Right lobe of liver (tissue), 6 donors: ENCODE results near the gene EDC3. TPM values are rescaled to one million over a fixed set of nuclear protein-coding genes. Genes with fewer than 3 reads are reported as not detected.
"Not testable (repeated sequence)": the region's sequence is repeated elsewhere in the genome, so short reads cannot be mapped to it uniquely, and the experiment has no call there.

ENCODE experiments used
- ATAC-seq, 4 donors: fragments of 200-7000 bp; cut with Tn5 transposase; one replicate each; pipeline ENCODE4 v1.9.1; 2020; ENCODE audit warnings: mild to moderate bottlenecking in 4 of 4, moderate library complexity in 4 of 4
- DNase-seq, 3 donors: peaks; one replicate each; pipeline ENCODE4 v3.0.0-alpha.2; 2020
- H3K27ac ChIP-seq, 3 donors: fragments of 200-600 bp; one replicate each; pipeline ENCODE4 v1.8.0; 2022
- H3K27me3 ChIP-seq, 2 donors: fragments of 200-600 bp; one replicate each; pipeline ENCODE4 v1.8.0; 2022
- H3K36me3 ChIP-seq, 4 donors: fragments of 200-600 bp; sonication (generic) in 1 of 4; one replicate each; pipeline versions ENCODE4 v1.5.1 to v1.8.0; 2017 to 2022; ENCODE audit warnings: control low read depth in 1 of 4
- H3K4me1 ChIP-seq, 4 donors: fragments of 200-600 bp; sonication (generic) in 1 of 4; one replicate each; pipeline versions ENCODE4 v1.5.1 to v1.8.0; 2017 to 2022; ENCODE audit warnings: control low read depth in 1 of 4
- H3K4me3 ChIP-seq, 3 donors: fragments of 200-600 bp; one replicate each; pipeline ENCODE4 v1.8.0; 2022
- H3K9me3 ChIP-seq, 4 donors: fragments of 200-600 bp; sonication (generic) in 1 of 4; one replicate each; pipeline versions ENCODE4 v1.5.1 to v1.8.0; 2017 to 2022; ENCODE audit warnings: control low read depth in 1 of 4
- CTCF ChIP-seq, 4 donors: fragments of 200-600 bp in 3 of 4; fragments of 450-650 bp in 1 of 4; IDR thresholded peaks; one replicate each; pipeline versions ENCODE4 v1.5.1 to v1.8.0; 2016 to 2022; ENCODE audit warnings: antibody characterized with exemption in 4 of 4, mild to moderate bottlenecking in 2 of 4
- POLR2A ChIP-seq: fragments of 450-650 bp; IDR thresholded peaks from one replicate; pipeline ENCODE4 v1.6.1; 2017; ENCODE audit warnings: antibody characterized with exemption, mild to moderate bottlenecking
- WGBS: methylation state at CpG from one replicate; pipeline ENCODE4 v1.1.6; 2018; ENCODE audit warnings: low coverage, low lambda C conversion rate; ENCODE audit not compliant: insufficient coverage; ENCODE audit errors: missing lambda C conversion rate; 5-methylcytosine and 5-hydroxymethylcytosine counted together
- intact Hi-C, 2 donors: fragments of 100-400 bp; cut with DNase I; formaldehyde crosslinking; loops; one replicate each; pipeline versions ENCODE4 v1.11.2 to v1.14.1; 2022
- total RNA-seq, 6 experiments: library from RNA; depleted of rRNA in 2 of 6; stranded (reverse); fragments of >200 nt in 2 of 6; fragmentation: NEBNext Ultra II Directional in 3 of 6; extraction: Animal tissue kit (Norgen Biotek cat#: 25700) in 3 of 6; gene quantifications; one replicate each; pipeline versions ENCODE4 v1.1.0 to v1.2.4, GENCODE V29; 2016 to 2023
- donor health status: DM: no; HTN: yes; CAD: no.
- donor health status: DM: no; HTN: no; CAD: no.
- donor health status: DM: no; HTN: no; CAD: no.
- donor health status: DM: no; HTN: yes; CAD: no.
- donor health status: DM: no; HTN: yes; CAD: no.

The EDC3 gene
- total RNA-seq, 6 experiments from 2014 or later: 10.9 to 16.2 (median 11.8) TPM

- no peak for ATAC-seq
- peak overlapping the region in 2 of 3 donors; percentile 92 to 93 for H3K27ac ChIP-seq
Measured at GRCh38 chr15:74599156-74599555, 96.7 kb downstream of the EDC3 start.

GRCh38 chr15:74598126-74598842 is 97.5 kb downstream of the EDC3 start:
- DNase-seq (peak; percentile 97 to 98 (median 97)), ATAC-seq (peak; percentile 97 to 98 (median 98))
- intact Hi-C loops: no loop called here
- H3K27me3 ChIP-seq: no peaks in the 10 kb centered on the region
- peak overlapping the region; percentile 50 to 68 (median 66) for H3K4me3 ChIP-seq
- no peaks in the 10 kb centered on the region for H3K36me3 ChIP-seq
- H3K4me1 ChIP-seq: peaks cover 0 to 10% (median 0%) of the 10 kb centered on the region in 4 donors
- TF ChIP-seq CTCF (IDR thresholded peaks at IDR 0.05) (no peak), POLR2A (no peak)
- H3K27ac ChIP-seq: peak overlapping the region; percentile 79 to 93 (median 92)
- no peaks in the 10 kb centered on the region for H3K9me3 ChIP-seq
- WGBS: 2% methylated on average over 19 of the region's 26 CpGs

More at GRCh38 chr15:74599156-74599555, 96.7 kb downstream of the EDC3 start:
- no peaks in the 10 kb centered on the region for H3K27me3 ChIP-seq
- H3K36me3 ChIP-seq: no peaks in the 10 kb centered on the region
- no peaks in the 10 kb centered on the region for H3K9me3 ChIP-seq
- H3K4me3 ChIP-seq: peak overlapping the region; percentile 50 to 68 (median 66)
- TF ChIP-seq POLR2A (no peak), CTCF (IDR thresholded peaks at IDR 0.05) (no peak)
- intact Hi-C loops: no loop called here
- WGBS: 87% methylated on average over 7 of the region's 15 CpGs
- DNase-seq: peak in 1 of 3 donors; percentile 53
- peaks cover 0 to 10% (median 0%) of the 10 kb centered on the region in 4 donors for H3K4me1 ChIP-seq

- peaks cover 0 to 10% (median 0%) of the 10 kb centered on the region in 4 donors for H3K4me1 ChIP-seq
- peak in 1 of 3 donors; percentile 39 for DNase-seq
- H3K27me3 ChIP-seq, intact Hi-C loops, H3K4me3 ChIP-seq, H3K27ac ChIP-seq, ATAC-seq, H3K36me3 ChIP-seq, H3K9me3 ChIP-seq: not testable (repeated sequence)
- no CpG with 5 or more reads among the region's 16 CpGs for WGBS
Measured at GRCh38 chr15:74597146-74597705, 98.6 kb downstream of the EDC3 start.

GRCh38 chr15:74596736-74597135 is 99.1 kb downstream of the EDC3 start:
- H3K9me3 ChIP-seq, H3K27ac ChIP-seq, H3K27me3 ChIP-seq, H3K36me3 ChIP-seq, ATAC-seq, H3K4me3 ChIP-seq, intact Hi-C loops: not testable (repeated sequence)
- DNase-seq: peak in 1 of 3 donors; percentile 47
- WGBS: 54% methylated on average over 2 of the region's 11 CpGs
- peaks cover 0 to 10% (median 0%) of the 10 kb centered on the region in 4 donors for H3K4me1 ChIP-seq

- Histone ChIP-seq H3K4me3 (no peak overlapping the region), H3K27ac (no peak overlapping the region), H3K9me3 (no peaks in the 10 kb centered on the region), H3K27me3 (no peaks in the 10 kb centered on the region), H3K36me3 (peaks cover 0 to 10% (median 0%) of the 10 kb centered on the region in 4 donors), H3K4me1 (peaks cover 0 to 10% (median 0%) of the 10 kb centered on the region in 4 donors)
- 96% methylated on average over 3 of the region's 5 CpGs for WGBS
- intact Hi-C loops: no loop called here
- peak in 1 of 3 donors; percentile 9 for DNase-seq
- no peak for ATAC-seq
- TF ChIP-seq CTCF (IDR thresholded peaks at IDR 0.05): no peak
- no peak for TF ChIP-seq POLR2A
Measured at GRCh38 chr15:74595271-74595670, 100.6 kb downstream of the EDC3 start.
